Measurements from ENCODE around the gene IGFBPL1. TPM values are rescaled to one million over a fixed set of nuclear protein-coding genes. Genes with fewer than 3 reads are reported as not detected.

IGFBPL1 gene
- polyA plus RNA-seq, 1 experiment = 0.07 TPM

GRCh38 chr9:38385896-38386295 lies 38.4 kb downstream of the IGFBPL1 start:
- ChIA-PET POLR2A (no interaction called here), CTCF (no interaction called here)
- TF ChIP-seq CTCF (IDR thresholded peaks at IDR 0.05; ENCODE audit: low read depth, low read length) = no peak
- H3K27me3 ChIP-seq (ENCODE audit: control insufficient read depth, insufficient read depth, low read length) = no peaks in the 10 kb centered on the region
- DNase-seq (ENCODE audit: low read depth, low spot score) = no peak
- H3K9me3 ChIP-seq (ENCODE audit: control insufficient read depth, insufficient read depth, low read length) = peaks cover 7% of the 10 kb centered on the region
- H3K27ac ChIP-seq (ENCODE audit: low read depth, low read length) = no peak overlapping the region
- no peak overlapping the region for H3K4me3 ChIP-seq (ENCODE audit: low read depth, low read length)

GRCh38 chr9:38384990-38385848 lies 39.0 kb downstream of the IGFBPL1 start:
- Histone ChIP-seq H3K9me3 (ENCODE audit: control insufficient read depth, insufficient read depth, low read length) (peaks cover 7% of the 10 kb centered on the region), H3K27me3 (ENCODE audit: control insufficient read depth, insufficient read depth, low read length) (no peaks in the 10 kb centered on the region), H3K27ac (ENCODE audit: low read depth, low read length) (no peak overlapping the region), H3K4me3 (ENCODE audit: low read depth, low read length) (no peak overlapping the region)
- TF ChIP-seq CTCF (IDR thresholded peaks at IDR 0.05; ENCODE audit: low read depth, low read length) = no peak
- POLR2A ChIA-PET = no interaction called here
- DNase-seq (ENCODE audit: low read depth, low spot score) = no peak
- CTCF ChIA-PET = no interaction called here

GRCh38 chr9:38382141-38382540 lies 42.1 kb downstream of the IGFBPL1 start:
- Histone ChIP-seq H3K27ac (ENCODE audit: low read depth, low read length) (no peak overlapping the region), H3K9me3 (ENCODE audit: control insufficient read depth, insufficient read depth, low read length) (peaks cover 9% of the 10 kb centered on the region), H3K4me3 (ENCODE audit: low read depth, low read length) (no peak overlapping the region), H3K27me3 (ENCODE audit: control insufficient read depth, insufficient read depth, low read length) (no peaks in the 10 kb centered on the region)
- no peak for DNase-seq (ENCODE audit: low read depth, low spot score)
- CTCF ChIA-PET = interaction anchor here (1.4 kb wide), 1 partner anchor 11 kb away, joined by 5 read pairs; the partner anchor contains the start of gene ALDH1B1
- TF ChIP-seq CTCF (IDR thresholded peaks at IDR 0.05; ENCODE audit: low read depth, low read length) = no peak
- POLR2A ChIA-PET = interaction anchor here (1.8 kb wide), 1 partner anchor 11 kb away, joined by 4 read pairs; the partner anchor contains the start of gene ALDH1B1

- no peak overlapping the region for H3K4me3 ChIP-seq (ENCODE audit: low read depth, low read length)
- no peak for DNase-seq (ENCODE audit: low read depth, low spot score)
- CTCF ChIA-PET = no interaction called here
- H3K9me3 ChIP-seq (ENCODE audit: control insufficient read depth, insufficient read depth, low read length) = peaks cover 9% of the 10 kb centered on the region
- no peak overlapping the region for H3K27ac ChIP-seq (ENCODE audit: low read depth, low read length)
- TF ChIP-seq CTCF (IDR thresholded peaks at IDR 0.05; ENCODE audit: low read depth, low read length) = no peak
- POLR2A ChIA-PET = interaction anchor here (1.8 kb wide), 1 partner anchor 12 kb away, joined by 4 read pairs; the partner anchor contains the start of gene ALDH1B1
- no peaks in the 10 kb centered on the region for H3K27me3 ChIP-seq (ENCODE audit: control insufficient read depth, insufficient read depth, low read length)
Observed at GRCh38 chr9:38380872-38381534, 43.3 kb downstream of the IGFBPL1 start.
